G401 (cell line): Measurements from ENCODE around the gene LRCOL1. TPM values are rescaled to one million over a fixed set of nuclear protein-coding genes. Genes with fewer than 3 reads are reported as not detected.

Experiments
- DNase-seq: peaks from one replicate; pipeline ENCODE4 v3.0.0-alpha.2; 2015; ENCODE audit warnings: low spot score
- in situ Hi-C: cut with HindIII; loops from 2 replicates; pipeline ENCODE4 v1.10.0; 2016; ENCODE audit warnings: low sequenced_read_pairs, mixed read lengths
- total RNA-seq: library from RNA; depleted of rRNA; stranded (reverse); fragments of >200 nt; shearing (Covaris generic); gene quantifications from 2 replicates; pipeline ENCODE4 v1.2.3, GENCODE V29; 2014

Gene LRCOL1
- total RNA-seq, 1 experiment from 2014 or later, result not detected

- in situ Hi-C loops, result no loop called here
- DNase-seq, result no peak
Measured at GRCh38 chr12:132591107-132591935, 19.1 kb downstream of the LRCOL1 start.

- in situ Hi-C loops, result no loop called here
- no peak for DNase-seq
Measured at GRCh38 chr12:132588821-132589669, 21.3 kb downstream of the LRCOL1 start.

GRCh38 chr12:132588319-132588718, 22.1 kb downstream of the LRCOL1 start:
- in situ Hi-C loops, result no loop called here
- DNase-seq, result no peak

GRCh38 chr12:132587781-132588180, 22.6 kb downstream of the LRCOL1 start:
- in situ Hi-C loops, result no loop called here

GRCh38 chr12:132586929-132587328, 23.5 kb downstream of the LRCOL1 start:
- in situ Hi-C loops, result no loop called here
- no peak for DNase-seq

More at GRCh38 chr12:132587781-132588180, 22.6 kb downstream of the LRCOL1 start:
- DNase-seq, result no peak

GRCh38 chr12:132585177-132585576, 25.2 kb downstream of the LRCOL1 start:
- DNase-seq, result no peak
- in situ Hi-C loops, result no loop called here

GRCh38 chr12:132584429-132584828, 26.0 kb downstream of the LRCOL1 start:
- DNase-seq, result no peak
- in situ Hi-C loops, result no loop called here

GRCh38 chr12:132583736-132584135, 26.6 kb downstream of the LRCOL1 start:
- in situ Hi-C loops, result no loop called here
- no peak for DNase-seq

- no peak for DNase-seq
- in situ Hi-C loops, result no loop called here
Measured at GRCh38 chr12:132583411-132583710, 27.0 kb downstream of the LRCOL1 start.

GRCh38 chr12:132582582-132583410, 27.6 kb downstream of the LRCOL1 start:
- in situ Hi-C loops, result no loop called here
- DNase-seq, result no peak

- DNase-seq, result no peak
- in situ Hi-C loops, result no loop called here
Measured at GRCh38 chr12:132582058-132582420, 28.3 kb downstream of the LRCOL1 start.

- no peak for DNase-seq
- in situ Hi-C loops, result no loop called here
Measured at GRCh38 chr12:132581348-132582057, 28.9 kb downstream of the LRCOL1 start.

- no peak for DNase-seq
- in situ Hi-C loops, result no loop called here
Measured at GRCh38 chr12:132580701-132581292, 29.6 kb downstream of the LRCOL1 start.

GRCh38 chr12:132579744-132580143, 30.6 kb downstream of the LRCOL1 start:
- in situ Hi-C loops, result no loop called here
- DNase-seq, result peak; percentile 21

- in situ Hi-C loops, result no loop called here
- DNase-seq, result no peak
Measured at GRCh38 chr12:132578826-132579225, 31.6 kb downstream of the LRCOL1 start.

- in situ Hi-C loops, result no loop called here
- no peak for DNase-seq
Measured at GRCh38 chr12:132578118-132578517, 32.3 kb downstream of the LRCOL1 start.

GRCh38 chr12:132577191-132577920, 33.0 kb downstream of the LRCOL1 start:
- DNase-seq, result no peak
- in situ Hi-C loops, result no loop called here

- DNase-seq, result no peak
- in situ Hi-C loops, result no loop called here
Measured at GRCh38 chr12:132576701-132577100, 33.7 kb downstream of the LRCOL1 start.
